SK-N-SH (cell line): ENCODE measurements around the gene LENEP. TPM values are rescaled to one million over a fixed set of nuclear protein-coding genes. Genes with fewer than 3 reads are reported as not detected.

ENCODE experiments used
- CTCF ChIA-PET: fragments of 300-600, 350-600 bp; formaldehyde crosslinking; extraction: SDS; loops from one replicate; lab custom pipeline; 2021; lab: Yijun Ruan, JAX
- POLR2A ChIA-PET: fragments of 350-600 bp; sonication (Branson Sonifier 250); formaldehyde crosslinking; extraction: SDS; loops from one replicate; lab custom pipeline; 2020; ENCODE audit warnings: antibody characterized with exemption, inconsistent platforms; lab: Yijun Ruan, JAX
- DNase-seq: peaks from one replicate; pipeline ENCODE4 v3.0.0; 2012
- H2AFZ ChIP-seq: fragments of 200-600 bp; sonication (generic); 2 replicates; pipeline ENCODE4 v1.8.1; 2016; ENCODE audit warnings: antibody characterized with exemption, mild to moderate bottlenecking, low read depth
- H3F3A ChIP-seq: fragments of 200-600 bp; sonication (generic); replicated peaks from 2 replicates; pipeline ENCODE3; 2016; ENCODE audit warnings: antibody characterized with exemption, mild to moderate bottlenecking; ENCODE audit not compliant: insufficient read depth
- H3K27ac ChIP-seq, 2 experiments: fragments of 200-500 bp in 1 of 2; fragments of 200-600 bp in 1 of 2; sonication (Bioruptor generic) in 1 of 2; sonication (generic), shearing (Covaris generic) in 1 of 2; 2 replicates each; pipeline versions ENCODE4 v1.5.1 to v1.6.1; 2014 to 2016; ENCODE audit warnings: low read depth in 2 of 2, inconsistent platforms in 1 of 2, low read length in 1 of 2, mild to moderate bottlenecking in 1 of 2, mixed read lengths in 1 of 2
- H3K27me3 ChIP-seq: fragments of 200-600 bp; sonication (generic), shearing (Covaris generic); 2 replicates; pipeline ENCODE4 v1.6.1; 2016; ENCODE audit warnings: mixed run types; ENCODE audit not compliant: insufficient read depth
- H3K36me3 ChIP-seq, 2 experiments: fragments of 200-500 bp in 1 of 2; fragments of 200-600 bp in 1 of 2; sonication (Bioruptor generic) in 1 of 2; sonication (generic) in 1 of 2; replicated peaks in 1 of 2; 2 replicates each; pipeline versions ENCODE3 to v1.5.1; 2014 to 2016; ENCODE audit warnings: low read length in 1 of 2, mild to moderate bottlenecking in 1 of 2; ENCODE audit not compliant: insufficient read depth in 2 of 2, control insufficient read depth in 1 of 2
- H3K4me1 ChIP-seq, 2 experiments: fragments of 200-500 bp in 1 of 2; fragments of 200-600 bp in 1 of 2; sonication (Bioruptor generic) in 1 of 2; sonication (generic), shearing (Covaris generic) in 1 of 2; 2 replicates each; pipeline versions ENCODE4 v1.5.1 to v1.6.1; 2014 to 2016; ENCODE audit warnings: low read depth in 1 of 2, low read length in 1 of 2, mixed run types in 1 of 2; ENCODE audit not compliant: insufficient read depth in 2 of 2, control insufficient read depth in 1 of 2
- H3K4me2 ChIP-seq: fragments of 200-600 bp; sonication (generic), shearing (Covaris generic); 2 replicates; pipeline ENCODE4 v1.6.1; 2017; ENCODE audit warnings: mixed run types
- H3K4me3 ChIP-seq, 2 experiments: fragments of 200-500 bp in 1 of 2; fragments of 200-600 bp in 1 of 2; sonication (Bioruptor generic) in 1 of 2; sonication (generic), shearing (Covaris generic) in 1 of 2; 2 replicates each; pipeline versions ENCODE4 v1.5.1 to v1.8.1; 2014 to 2016; ENCODE audit warnings: low read depth in 2 of 2, inconsistent platforms in 1 of 2, low read length in 1 of 2, mild to moderate bottlenecking in 1 of 2, mixed read lengths in 1 of 2, moderate library complexity in 1 of 2
- H3K79me2 ChIP-seq: fragments of 200-600 bp; sonication (generic); 2 replicates; pipeline ENCODE4 v1.8.1; 2017; ENCODE audit warnings: mild to moderate bottlenecking; ENCODE audit not compliant: insufficient read depth
- H3K9ac ChIP-seq: fragments of 200-600 bp; sonication (generic); 2 replicates; pipeline ENCODE4 v1.6.1; 2017; ENCODE audit warnings: mixed run types
- H3K9me2 ChIP-seq: fragments of 200-600 bp; sonication (generic); 2 replicates; pipeline ENCODE4 v1.6.1; 2017; ENCODE audit warnings: mixed run types
- H3K9me3 ChIP-seq: fragments of 200-600 bp; sonication (generic); 2 replicates; pipeline ENCODE4 v1.6.1; 2017; ENCODE audit warnings: mixed run types, mild to moderate bottlenecking, moderate library complexity
- H4K20me1 ChIP-seq: fragments of 200-600 bp; sonication (generic); 2 replicates; pipeline ENCODE4 v1.6.1; 2017; ENCODE audit warnings: mild to moderate bottlenecking, mixed run types; ENCODE audit not compliant: insufficient read depth
- CHD2 ChIP-seq: fragments of 150-350 bp; IDR thresholded peaks from 2 replicates; pipeline ENCODE4 v1.6.1; 2018; ENCODE audit warnings: low read length; ENCODE audit not compliant: partially characterized antibody
- ELF1 ChIP-seq: IDR thresholded peaks from 2 replicates; pipeline ENCODE4 v1.4.0; 2012
- FOXM1 ChIP-seq: IDR thresholded peaks from 2 replicates; pipeline ENCODE4 v1.4.0; 2012; ENCODE audit warnings: low read depth, mild to moderate bottlenecking
- GATA2 ChIP-seq: sonication (generic); formaldehyde crosslinking; IDR thresholded peaks from 2 replicates; pipeline ENCODE4 v1.5.0; 2020; ENCODE audit warnings: mild to moderate bottlenecking, missing genetic modification reagents
- IRF3 ChIP-seq: fragments of 150-350 bp; IDR thresholded peaks from 2 replicates; pipeline ENCODE4 v1.6.1; 2016; ENCODE audit warnings: mild to moderate bottlenecking, low read depth, low read length
- MEF2A ChIP-seq: IDR thresholded peaks from 2 replicates; pipeline ENCODE4 v1.4.0; 2012; ENCODE audit warnings: low read depth, borderline replicate concordance
- MXI1 ChIP-seq: IDR thresholded peaks from 2 replicates; pipeline ENCODE4 v1.6.1; 2012; ENCODE audit warnings: mild to moderate bottlenecking, low read depth, low read length, improper control_type of control experiment
- NRF1 ChIP-seq: IDR thresholded peaks from 2 replicates; pipeline ENCODE4 v1.6.1; 2012; ENCODE audit warnings: low read depth, mild to moderate bottlenecking, low read length
- RAD21 ChIP-seq: IDR thresholded peaks from 2 replicates; pipeline ENCODE4 v1.6.1; 2012; ENCODE audit warnings: mild to moderate bottlenecking, low read length
- REST ChIP-seq: IDR thresholded peaks from 2 replicates; pipeline ENCODE4 v1.6.1; 2012; ENCODE audit warnings: mild to moderate bottlenecking, low read depth, low read length, moderate library complexity
- SIN3A ChIP-seq: IDR thresholded peaks from 2 replicates; pipeline ENCODE4 v1.6.1; 2012; ENCODE audit warnings: low read depth, mild to moderate bottlenecking, low read length, moderate library complexity, borderline replicate concordance
- TAF1 ChIP-seq: IDR thresholded peaks from 2 replicates; pipeline ENCODE4 v1.6.1; 2012; ENCODE audit warnings: low read depth, mild to moderate bottlenecking, low read length, moderate library complexity, borderline replicate concordance
- TEAD4 ChIP-seq: IDR thresholded peaks from 2 replicates; pipeline ENCODE4 v1.4.0; 2012; ENCODE audit warnings: mild to moderate bottlenecking, borderline replicate concordance; ENCODE audit not compliant: insufficient read depth
- USF1 ChIP-seq: IDR thresholded peaks from 2 replicates; pipeline ENCODE4 v1.4.0; 2012; ENCODE audit warnings: low read depth, borderline replicate concordance
- USF2 ChIP-seq: fragments of 150-350 bp; IDR thresholded peaks from 2 replicates; pipeline ENCODE4 v1.6.1; 2017; ENCODE audit warnings: antibody characterized with exemption, low read length, low read depth, borderline replicate concordance
- WGBS: methylation state at CpG from one replicate; pipeline ENCODE4 v1.1.6; 2017; ENCODE audit warnings: low lambda C conversion rate; 5-methylcytosine and 5-hydroxymethylcytosine counted together
- polyA plus RNA-seq, 3 experiments: library from polyadenylated mRNA; depleted of rRNA; stranded (reverse); fragments of >200 nt; gene quantifications; 2 replicates each; pipeline ENCODE4 v1.2.3, GENCODE V29; 2012
- TF ChIP-seq, protein P1 (sequence below): IDR thresholded peaks from 2 replicates; pipeline ENCODE4; 2012

LENEP gene
- polyA plus RNA-seq, 1 of the 3 experiments (the other 2 are of a cell fraction) = not detected

DNA sequence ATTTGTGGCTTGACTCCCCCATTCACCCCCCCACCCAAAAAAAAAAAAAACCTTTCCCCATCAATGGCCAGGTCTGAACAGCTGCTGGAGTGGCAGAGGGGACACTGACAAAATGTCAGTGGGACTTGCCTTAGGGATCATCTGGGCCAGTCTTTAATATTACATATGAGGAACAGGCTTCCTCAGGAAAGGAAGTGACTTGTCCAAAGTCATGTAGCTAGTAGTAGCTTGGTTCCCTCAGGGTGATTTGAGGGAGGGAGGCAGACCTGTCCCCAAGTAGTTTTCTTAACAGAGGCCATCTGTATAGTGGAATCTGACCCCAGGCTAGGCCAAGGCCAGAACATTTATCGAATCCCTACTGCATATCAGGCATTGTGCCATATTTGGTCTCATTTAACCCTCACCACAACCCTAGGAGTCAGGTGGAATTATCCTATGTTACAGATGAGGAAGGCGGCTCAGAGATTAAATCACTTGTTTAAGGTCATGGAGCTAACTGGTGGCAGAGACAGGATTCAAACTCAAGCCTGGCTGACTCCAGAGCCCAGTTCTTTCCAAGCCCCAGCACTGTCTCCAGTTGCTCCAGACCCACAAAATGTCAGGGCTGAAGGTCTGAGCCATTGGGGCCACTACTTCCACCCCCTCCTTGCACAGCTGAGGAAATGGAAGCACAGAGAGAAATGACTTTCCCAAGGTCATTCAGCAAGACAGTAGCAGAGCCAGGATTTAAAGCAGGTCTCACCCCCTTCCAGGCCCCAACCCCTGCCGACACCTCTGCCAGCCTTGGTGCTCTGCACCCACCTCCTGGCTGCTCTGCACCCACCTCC is 19.6 kb downstream of the LENEP start:
- POLR2A ChIA-PET = no interaction called here
- 0 out of 2 replicates have a peak, but pooled peaks cover 3% of the 10 kb centered on the region for H4K20me1 ChIP-seq

More for the DNA sequence above, 19.6 kb downstream of the LENEP start:
- peaks cover 6% of the 10 kb centered on the region for H3F3A ChIP-seq
- H3K4me1 ChIP-seq = peaks cover 0 to 15% of the 10 kb centered on the region in 2 experiments; a peak in 1 of 4 replicates
- CTCF ChIA-PET = interaction anchor here (1.0 to 9.3 kb wide), 7 partner anchors 9 to 69 kb away, joined by 3 to 149 read pairs (median 3); partner anchors contain the start of genes ADAM15 and ZBTB7B
- no peak overlapping the region for H3K4me2 ChIP-seq
- WGBS = 73% methylated on average over 3 of the region's 3 CpGs
- no peak overlapping the region; a peak in 1 of 4 replicates for H3K27ac ChIP-seq
- no peak overlapping the region for H3K4me3 ChIP-seq
- no peaks in the 10 kb centered on the region for H3K79me2 ChIP-seq
- no peaks in the 10 kb centered on the region for H3K27me3 ChIP-seq
- peaks cover 0 to 22% of the 10 kb centered on the region in 2 experiments for H3K36me3 ChIP-seq
- no peak for TF ChIP-seq REST
- TF ChIP-seq CHD2 = no peak
- no peak for TF ChIP-seq MXI1
- no peak for TF ChIP-seq RAD21
- no peak for TF ChIP-seq USF2
- TF ChIP-seq, protein P1, sequence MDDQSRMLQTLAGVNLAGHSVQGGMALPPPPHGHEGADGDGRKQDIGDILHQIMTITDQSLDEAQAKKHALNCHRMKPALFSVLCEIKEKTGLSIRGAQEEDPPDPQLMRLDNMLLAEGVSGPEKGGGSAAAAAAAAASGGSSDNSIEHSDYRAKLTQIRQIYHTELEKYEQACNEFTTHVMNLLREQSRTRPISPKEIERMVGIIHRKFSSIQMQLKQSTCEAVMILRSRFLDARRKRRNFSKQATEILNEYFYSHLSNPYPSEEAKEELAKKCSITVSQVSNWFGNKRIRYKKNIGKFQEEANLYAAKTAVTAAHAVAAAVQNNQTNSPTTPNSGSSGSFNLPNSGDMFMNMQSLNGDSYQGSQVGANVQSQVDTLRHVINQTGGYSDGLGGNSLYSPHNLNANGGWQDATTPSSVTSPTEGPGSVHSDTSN = no peak
- TF ChIP-seq NRF1 = no peak
- TF ChIP-seq IRF3 = no peak
- no peak for TF ChIP-seq GATA2 (CRISPR knock-in tag)
- no peak for TF ChIP-seq ELF1
- TF ChIP-seq FOXM1 = no peak
- no peak for TF ChIP-seq SIN3A
- no peak for TF ChIP-seq USF1
- TF ChIP-seq TAF1 = no peak
- no peak for TF ChIP-seq MEF2A
- TF ChIP-seq TEAD4 = no peak
- H3K9ac ChIP-seq = no peak overlapping the region
- no peaks in the 10 kb centered on the region for H3K9me2 ChIP-seq
- no peaks in the 10 kb centered on the region for H3K9me3 ChIP-seq
- H2AFZ ChIP-seq = no peak overlapping the region
- no peak for DNase-seq
